GM15510 (cell line): ENCODE results near the gene IKZF1.

Experiments
- POLR2A ChIP-seq: IDR thresholded peaks from 3 replicates; pipeline ENCODE4 v1.6.1; 2011; ENCODE audit warnings: borderline replicate concordance; ENCODE audit not compliant: insufficient read length; ENCODE audit errors: extremely low read depth

The IKZF1 gene

GRCh38 chr7:50426280-50427045, 121.9 kb downstream of the IKZF1 start:
- TF ChIP-seq POLR2A = no peak

GRCh38 chr7:50427518-50427917, 123.0 kb downstream of the IKZF1 start:
- TF ChIP-seq POLR2A = no peak

GRCh38 chr7:50428911-50429310, 124.4 kb downstream of the IKZF1 start:
- no peak for TF ChIP-seq POLR2A

GRCh38 chr7:50431316-50431715, 126.8 kb downstream of the IKZF1 start:
- no peak for TF ChIP-seq POLR2A

GRCh38 chr7:50431722-50432305, 127.3 kb downstream of the IKZF1 start:
- TF ChIP-seq POLR2A = no peak

- no peak for TF ChIP-seq POLR2A
Measured at GRCh38 chr7:50436133-50436806, 131.8 kb downstream of the IKZF1 start.

GRCh38 chr7:50446542-50446960, 142.0 kb downstream of the IKZF1 start:
- no peak for TF ChIP-seq POLR2A

GRCh38 chr7:50448823-50449222, 144.3 kb downstream of the IKZF1 start:
- TF ChIP-seq POLR2A = no peak

GRCh38 chr7:50449501-50449880, 145.0 kb downstream of the IKZF1 start:
- TF ChIP-seq POLR2A = no peak

- TF ChIP-seq POLR2A = peak; percentile 91
Measured at GRCh38 chr7:50449881-50450589, 145.5 kb downstream of the IKZF1 start, which contains the start of gene FIGNL1. Gene FIGNL1, minus strand, starts transcription at chr7:50450350. Its CDS starts 3,063 bp downstream, at chr7:50447287.

GRCh38 chr7:50450590-50451032, 146.1 kb downstream of the IKZF1 start:
- no peak for TF ChIP-seq POLR2A
